GM12875 (cell line): ENCODE results near the gene MEI1.
"Not testable (repeated sequence)": the region's sequence is repeated elsewhere in the genome, so short reads cannot be mapped to it uniquely, and the experiment has no call there.

Experiments used
- H3K4me3 ChIP-seq: one replicate; pipeline ENCODE4 v1.5.1; 2011; ENCODE audit warnings: low read depth, low read length, control low read depth
- TF ChIP-seq, protein P1 (sequence below): IDR thresholded peaks from 2 replicates; pipeline ENCODE4 v1.5.1; 2011; ENCODE audit warnings: low read depth, mild to moderate bottlenecking, control low read depth, inconsistent platforms, low read length, moderate library complexity, borderline replicate concordance; ENCODE audit not compliant: insufficient read depth

MEI1 gene

DNA sequence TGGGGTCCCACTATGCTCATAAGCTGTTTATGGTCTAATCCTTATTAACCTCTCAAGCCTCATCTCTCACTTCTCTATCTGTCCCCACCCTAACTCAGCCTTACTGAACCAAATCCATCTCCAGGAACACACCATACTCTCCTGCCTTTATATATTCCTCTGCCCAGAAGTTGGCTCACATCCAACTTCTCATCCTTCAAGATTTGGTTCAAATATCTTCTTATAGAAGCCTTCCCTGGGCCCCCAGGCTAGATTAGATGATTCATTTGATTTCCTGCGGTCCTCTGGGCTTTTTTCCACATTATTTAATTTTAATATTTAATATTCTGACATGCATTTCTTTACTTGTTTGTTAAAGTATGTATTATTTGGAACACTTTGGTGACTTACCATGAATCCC lies 23.2 kb downstream of the MEI1 start:
- H3K4me3 ChIP-seq, result no peak overlapping the region
- TF ChIP-seq, protein P1, sequence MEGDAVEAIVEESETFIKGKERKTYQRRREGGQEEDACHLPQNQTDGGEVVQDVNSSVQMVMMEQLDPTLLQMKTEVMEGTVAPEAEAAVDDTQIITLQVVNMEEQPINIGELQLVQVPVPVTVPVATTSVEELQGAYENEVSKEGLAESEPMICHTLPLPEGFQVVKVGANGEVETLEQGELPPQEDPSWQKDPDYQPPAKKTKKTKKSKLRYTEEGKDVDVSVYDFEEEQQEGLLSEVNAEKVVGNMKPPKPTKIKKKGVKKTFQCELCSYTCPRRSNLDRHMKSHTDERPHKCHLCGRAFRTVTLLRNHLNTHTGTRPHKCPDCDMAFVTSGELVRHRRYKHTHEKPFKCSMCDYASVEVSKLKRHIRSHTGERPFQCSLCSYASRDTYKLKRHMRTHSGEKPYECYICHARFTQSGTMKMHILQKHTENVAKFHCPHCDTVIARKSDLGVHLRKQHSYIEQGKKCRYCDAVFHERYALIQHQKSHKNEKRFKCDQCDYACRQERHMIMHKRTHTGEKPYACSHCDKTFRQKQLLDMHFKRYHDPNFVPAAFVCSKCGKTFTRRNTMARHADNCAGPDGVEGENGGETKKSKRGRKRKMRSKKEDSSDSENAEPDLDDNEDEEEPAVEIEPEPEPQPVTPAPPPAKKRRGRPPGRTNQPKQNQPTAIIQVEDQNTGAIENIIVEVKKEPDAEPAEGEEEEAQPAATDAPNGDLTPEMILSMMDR, result no peak

DNA sequence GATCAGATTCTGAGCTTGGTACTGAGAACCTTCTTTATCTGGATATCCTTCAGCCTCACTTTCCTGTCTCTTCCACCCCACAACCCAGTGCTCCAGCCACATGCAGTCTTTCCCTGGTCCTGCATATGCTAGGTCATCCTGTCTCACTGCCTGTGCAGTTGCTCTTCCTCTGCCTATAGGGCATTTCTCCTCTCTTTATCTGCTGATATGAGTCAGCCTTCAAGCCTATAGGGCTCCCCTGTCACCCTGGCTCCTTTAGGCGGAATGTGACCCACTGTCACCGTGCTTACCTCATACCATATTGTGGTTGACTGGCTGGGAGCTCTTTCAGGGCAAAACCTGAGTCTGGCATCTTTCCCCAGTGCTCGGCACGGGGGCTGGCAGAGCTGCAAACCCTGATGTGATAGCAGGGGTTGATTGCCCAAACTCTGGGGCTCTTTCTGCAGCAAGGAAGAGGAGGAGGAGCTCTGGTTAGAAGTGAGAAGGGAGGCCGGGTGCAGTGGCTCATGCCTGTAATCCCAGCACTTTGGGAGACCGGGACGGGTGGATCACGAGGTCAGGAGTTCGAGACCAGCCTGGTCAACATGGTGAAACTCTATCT lies 26.3 kb downstream of the MEI1 start:
- no peak overlapping the region for H3K4me3 ChIP-seq
- TF ChIP-seq, protein P1, result no peak

DNA sequence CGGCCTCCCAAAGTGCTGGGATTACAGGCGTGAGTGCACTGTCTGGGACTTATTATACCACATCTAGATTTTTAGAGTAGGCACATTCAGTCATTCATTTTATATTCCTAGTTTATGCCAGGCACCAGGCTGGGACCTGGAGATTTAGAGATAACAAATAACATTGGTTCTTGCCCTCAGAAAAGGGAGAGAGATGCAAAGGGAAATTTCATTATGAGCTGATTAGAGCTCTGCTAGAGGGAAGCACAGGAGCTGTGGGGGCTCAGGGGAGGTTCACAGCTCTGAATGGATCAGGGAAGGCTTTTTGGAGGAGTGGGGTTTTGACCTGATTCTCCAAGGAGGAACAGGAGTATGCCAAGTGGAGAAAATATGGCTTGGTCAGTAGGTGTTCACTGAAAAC lies 32.3 kb downstream of the MEI1 start:
- H3K4me3 ChIP-seq, result no peak overlapping the region
- TF ChIP-seq, protein P1, result no peak

DNA sequence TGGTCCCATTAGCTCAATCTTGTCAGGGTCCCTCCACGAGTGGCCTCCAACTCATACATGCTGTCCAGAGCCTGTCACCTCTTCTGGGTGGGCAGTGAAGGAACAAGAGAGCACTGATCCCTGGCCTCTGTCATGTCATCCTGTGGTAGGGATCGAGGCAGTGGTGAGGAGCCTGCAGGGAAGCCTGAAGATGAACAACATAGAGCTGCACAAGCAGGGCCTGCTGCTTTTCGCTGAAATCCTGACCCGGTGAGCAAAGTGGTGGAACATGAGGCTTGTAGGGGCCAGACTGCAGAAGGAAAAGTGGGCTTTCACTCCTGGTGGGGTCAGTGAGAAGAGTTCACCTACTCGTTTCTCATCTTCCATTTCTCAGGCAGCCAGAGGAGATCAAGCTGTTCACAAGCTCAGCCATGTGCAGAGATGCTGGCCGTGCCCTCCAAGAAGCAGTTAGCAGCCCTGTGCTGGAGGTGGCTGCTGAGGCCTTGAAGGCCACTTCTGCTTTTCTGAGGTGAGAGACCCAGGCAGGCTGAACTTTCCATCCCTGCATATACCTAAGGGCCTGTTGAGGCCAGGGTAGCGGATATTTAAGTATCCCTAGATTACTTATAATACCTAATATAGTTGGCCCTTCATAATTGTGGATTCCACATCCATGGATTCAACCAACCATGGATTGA lies 32.9 kb downstream of the MEI1 start:
- TF ChIP-seq, protein P1, result no peak
- no peak overlapping the region for H3K4me3 ChIP-seq

DNA sequence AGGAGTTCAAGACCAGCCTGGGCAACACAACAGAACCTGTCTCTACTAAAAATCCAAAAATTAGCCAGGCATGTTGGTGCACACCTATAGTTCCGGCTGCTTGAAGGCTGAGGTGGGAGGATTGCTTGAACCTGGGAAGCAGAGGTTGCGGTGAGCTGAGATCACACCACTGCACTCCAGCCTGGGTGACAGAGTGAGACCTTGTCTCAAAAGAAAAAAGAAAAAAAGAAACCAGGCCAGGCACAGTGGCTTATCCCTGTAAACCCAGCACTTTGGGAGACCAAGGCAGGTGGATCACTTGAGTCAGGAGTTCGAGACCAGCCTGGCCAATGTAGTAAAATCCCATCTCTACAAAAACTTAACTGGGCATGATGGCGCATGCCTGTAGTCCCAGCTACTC lies 33.9 kb downstream of the MEI1 start:
- not testable (repeated sequence) for H3K4me3 ChIP-seq

DNA sequence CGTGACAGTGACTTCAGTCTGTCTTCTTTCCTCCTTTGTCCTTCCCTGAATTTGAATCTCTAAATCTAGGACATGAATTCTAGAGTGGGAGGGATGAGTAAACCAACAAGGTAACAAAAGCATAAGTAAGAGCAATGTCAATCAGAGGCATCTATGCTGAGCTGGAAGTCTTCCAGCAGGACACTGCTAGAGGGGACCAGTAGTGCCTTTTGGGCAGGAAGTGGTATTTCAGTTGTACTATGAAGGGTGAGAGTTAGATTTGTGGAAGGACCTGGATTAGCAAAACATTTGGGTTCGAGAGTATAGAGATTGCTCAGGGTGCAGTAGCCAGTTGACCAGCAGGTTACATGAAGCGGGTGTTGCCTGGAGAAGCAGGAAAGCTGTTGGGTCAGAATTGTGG lies 40.3 kb downstream of the MEI1 start:
- TF ChIP-seq, protein P1, result no peak
- no peak overlapping the region for H3K4me3 ChIP-seq

DNA sequence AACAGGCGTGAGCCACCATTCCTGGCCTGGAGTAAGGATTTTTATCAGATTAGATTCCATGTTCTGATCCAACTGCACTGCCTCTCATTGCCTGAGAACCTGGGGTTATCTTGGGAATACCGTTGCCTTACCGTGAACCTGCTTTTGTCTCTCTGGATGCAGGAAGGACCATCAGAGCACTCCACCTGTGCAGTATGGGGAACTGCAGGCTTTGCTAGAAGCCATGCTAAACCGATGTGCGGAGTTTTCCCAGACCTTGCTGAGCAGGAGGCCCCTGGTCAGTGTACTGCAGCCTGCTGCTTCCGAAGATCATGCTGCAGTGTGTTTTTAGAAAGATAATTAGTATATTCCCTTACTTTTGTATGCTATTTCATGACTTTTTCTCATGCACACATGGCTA lies 43.6 kb downstream of the MEI1 start:
- TF ChIP-seq, protein P1, result no peak
- no peak overlapping the region for H3K4me3 ChIP-seq
